Measurements from ENCODE around the gene SMIM20.
"Not testable (repeated sequence)": the region's sequence is repeated elsewhere in the genome, so short reads cannot be mapped to it uniquely, and the experiment has no call there.

The SMIM20 gene

GRCh38 chr4:25903900-25904747 is 9.9 kb upstream of the SMIM20 start:
- Histone ChIP-seq H3K9me3 (replicated peaks in 1 of 11) (peaks cover 0 to 1% (median 0%) of the 10 kb centered on the region in 11 experiments; a peak in 1 of 22 replicates), H3K4me3 (no peak overlapping the region), H3K36me3 (no peaks in the 10 kb centered on the region), H3K4me2 (peak overlapping the region in 1 of 11 experiments; percentile 15; a peak in 1 of 22 replicates), H3K9ac (no peak overlapping the region), H3K4me1 (peaks cover 0 to 31% (median 2%) of the 10 kb centered on the region in 10 experiments; a peak in 10 of 20 replicates), H4K20me1 (no peaks in the 10 kb centered on the region), H3K27me3 (no peaks in the 10 kb centered on the region), H3K27ac (no peak overlapping the region)
- no peak for TF ChIP-seq Cebpa-rat (IDR thresholded peaks at IDR 0.05)

GRCh38 chr4:25904748-25905082 is 9.3 kb upstream of the SMIM20 start:
- H3K27me3 ChIP-seq, result no peaks in the 10 kb centered on the region
- no peak overlapping the region for H3K27ac ChIP-seq
- H3K9ac ChIP-seq, result no peak overlapping the region
- H3K9me3 ChIP-seq (replicated peaks in 1 of 11), result peaks cover 0 to 4% (median 0%) of the 10 kb centered on the region in 11 experiments; a peak in 1 of 22 replicates
- H4K20me1 ChIP-seq, result no peaks in the 10 kb centered on the region
- H3K36me3 ChIP-seq, result no peaks in the 10 kb centered on the region
- TF ChIP-seq Cebpa-rat (IDR thresholded peaks at IDR 0.05), result no peak
- peak overlapping the region in 1 of 11 experiments; percentile 15; a peak in 2 of 22 replicates for H3K4me2 ChIP-seq
- H3K4me3 ChIP-seq, result no peak overlapping the region
- H3K4me1 ChIP-seq, result peaks cover 0 to 32% (median 2%) of the 10 kb centered on the region in 10 experiments; a peak in 10 of 20 replicates

- Histone ChIP-seq H3K4me2 (peak overlapping the region in 1 of 11 experiments; percentile 15; a peak in 1 of 22 replicates), H3K27me3 (no peaks in the 10 kb centered on the region), H3K36me3 (no peaks in the 10 kb centered on the region), H3K9ac (no peak overlapping the region), H3K4me1 (peaks cover 0 to 32% (median 2%) of the 10 kb centered on the region in 10 experiments; a peak in 10 of 20 replicates), H3K4me3 (no peak overlapping the region), H3K27ac (no peak overlapping the region), H4K20me1 (no peaks in the 10 kb centered on the region), H3K9me3 (replicated peaks in 1 of 11) (peaks cover 0 to 4% (median 0%) of the 10 kb centered on the region in 11 experiments; a peak in 1 of 22 replicates)
- TF ChIP-seq Cebpa-rat (IDR thresholded peaks at IDR 0.05), result no peak
These were observed 8.6 kb upstream of the SMIM20 start for GRCh38 chr4:25905371-25905770.

GRCh38 chr4:25906113-25906512 is 7.9 kb upstream of the SMIM20 start:
- H3K4me3 ChIP-seq; H3K9me3 ChIP-seq (replicated peaks in 1 of 11); H3K36me3 ChIP-seq; H3K4me2 ChIP-seq; H3K27ac ChIP-seq; H3K27me3 ChIP-seq; H3K9ac ChIP-seq; H4K20me1 ChIP-seq: not testable (repeated sequence)
- peaks cover 0 to 32% (median 2%) of the 10 kb centered on the region in 10 experiments; a peak in 10 of 20 replicates for H3K4me1 ChIP-seq

GRCh38 chr4:25908491-25908901 is 5.5 kb upstream of the SMIM20 start:
- Histone ChIP-seq H3K27me3 (peaks cover 0 to 12% (median 10%) of the 10 kb centered on the region in 11 experiments; a peak in 16 of 22 replicates), H3K9me3 (replicated peaks in 1 of 11) (peaks cover 0 to 4% (median 0%) of the 10 kb centered on the region in 11 experiments; a peak in 1 of 22 replicates), H3K36me3 (no peaks in the 10 kb centered on the region), H4K20me1 (no peaks in the 10 kb centered on the region), H3K4me1 (peaks cover 5 to 38% (median 9%) of the 10 kb centered on the region in 10 experiments; a peak in 19 of 20 replicates), H3K4me2 (peak overlapping the region in 5 of 11 experiments; percentile 41 to 79 (median 47); a peak in 9 of 22 replicates), H3K27ac (no peak overlapping the region), H3K4me3 (no peak overlapping the region), H3K9ac (no peak overlapping the region)
- TF ChIP-seq Cebpa-rat (IDR thresholded peaks at IDR 0.05), result no peak

- no peak overlapping the region for H3K4me2 ChIP-seq
- no peak overlapping the region for H3K9ac ChIP-seq
- peaks cover 0 to 4% (median 0%) of the 10 kb centered on the region in 11 experiments; a peak in 1 of 22 replicates for H3K9me3 ChIP-seq (replicated peaks in 1 of 11)
- H3K36me3 ChIP-seq, result no peaks in the 10 kb centered on the region
- H3K27me3 ChIP-seq, result peaks cover 0 to 14% (median 12%) of the 10 kb centered on the region in 11 experiments; a peak in 16 of 22 replicates
- TF ChIP-seq Cebpa-rat (IDR thresholded peaks at IDR 0.05), result no peak
- H4K20me1 ChIP-seq, result no peaks in the 10 kb centered on the region
- H3K4me1 ChIP-seq, result peaks cover 18 to 39% (median 24%) of the 10 kb centered on the region in 10 experiments
- H3K27ac ChIP-seq, result no peak overlapping the region
- no peak overlapping the region for H3K4me3 ChIP-seq
These were observed 2.7 kb upstream of the SMIM20 start for GRCh38 chr4:25911356-25911755.

- H4K20me1 ChIP-seq, result no peaks in the 10 kb centered on the region
- peaks cover 0 to 4% (median 0%) of the 10 kb centered on the region in 11 experiments; a peak in 1 of 22 replicates for H3K9me3 ChIP-seq (replicated peaks in 1 of 11)
- H3K9ac ChIP-seq, result peak overlapping the region; percentile 77 to 86 (median 82); a peak in 21 of 22 replicates
- no peak for TF ChIP-seq Cebpa-rat (IDR thresholded peaks at IDR 0.05)
- peak overlapping the region; percentile 81 to 98 (median 95) for H3K4me2 ChIP-seq
- peaks cover 18 to 33% (median 24%) of the 10 kb centered on the region in 10 experiments for H3K4me1 ChIP-seq
- H3K36me3 ChIP-seq, result no peaks in the 10 kb centered on the region
- H3K27me3 ChIP-seq, result peaks cover 0 to 14% (median 12%) of the 10 kb centered on the region in 11 experiments; a peak in 16 of 22 replicates
- H3K27ac ChIP-seq, result peak overlapping the region; percentile 11 to 93 (median 85); a peak in 17 of 22 replicates
- peak overlapping the region; percentile 61 to 73 (median 71) for H3K4me3 ChIP-seq
These were observed 767 bp upstream of the SMIM20 start for GRCh38 chr4:25913056-25913850.

GRCh38 chr4:25914670-25915352 is 791 bp downstream of the SMIM20 start:
- H3K4me1 ChIP-seq, result peaks cover 18 to 30% (median 25%) of the 10 kb centered on the region in 10 experiments
- H3K4me2 ChIP-seq, result peak overlapping the region; percentile 75 to 97 (median 91)
- H3K27me3 ChIP-seq, result peaks cover 0 to 14% (median 12%) of the 10 kb centered on the region in 11 experiments; a peak in 16 of 22 replicates
- H3K4me3 ChIP-seq, result peak overlapping the region; percentile 61 to 73 (median 71)
- H4K20me1 ChIP-seq, result no peaks in the 10 kb centered on the region
- 0 out of 22 replicates have a peak, but pooled peaks cover 0 to 3% (median 0%) of the 10 kb centered on the region in 11 experiments for H3K36me3 ChIP-seq
- H3K27ac ChIP-seq, result peak overlapping the region; percentile 76 to 93 (median 86)
- peak overlapping the region; percentile 77 to 86 (median 82) for H3K9ac ChIP-seq
- no peak for TF ChIP-seq Cebpa-rat (IDR thresholded peaks at IDR 0.05)
- H3K9me3 ChIP-seq (replicated peaks in 1 of 11), result no peaks in the 10 kb centered on the region

Measured in BLaER1 treated with 17β-estradiol and CSF1 and Interleukin-3, amounts not matched to agents 10 nM and 100 nM (cell line).